Endothelial cell of umbilical vein (primary cell): Measurements from ENCODE around the gene MOB3A. TPM values are rescaled to one million over a fixed set of nuclear protein-coding genes. Genes with fewer than 3 reads are reported as not detected.

Experiments used
- BruUV-seq: library from RNA; stranded (reverse); fragments of 400-500 nt; replicated peaks from 2 replicates; lab custom pipeline; 2021; lab: Mats Ljungman, UMichigan
- CTCF ChIA-PET: fragments of 300-600, 350-600 bp; sonication (Branson Sonifier 250); formaldehyde crosslinking; loops from one replicate; lab custom pipeline; 2021; ENCODE audit warnings: antibody characterized with exemption, inconsistent platforms; lab: Charles Lee
- POLR2A ChIA-PET: fragments of 300-600, 350-600 bp; sonication (Branson Sonifier 250); formaldehyde crosslinking; loops from one replicate; lab custom pipeline; 2021; ENCODE audit warnings: antibody characterized with exemption, inconsistent platforms; lab: Charles Lee
- DNase-seq: peaks from one replicate; pipeline ENCODE4 v3.0.0-alpha.2; 2011; ENCODE audit warnings: low read depth, low spot score
- FAIRE-seq: peaks from 2 replicates; lab custom pipeline; 2011; peaks lifted over from hg19 to GRCh38; lab: Jason Lieb, UNC
- H2AFZ ChIP-seq: 2 replicates; pipeline ENCODE4 v1.6.0; 2012; ENCODE audit warnings: low read depth, low read length, control low read depth, inconsistent platforms
- H3K27ac ChIP-seq: 2 replicates; pipeline ENCODE4 v1.5.1; 2011; ENCODE audit warnings: low read depth, mild to moderate bottlenecking, control low read depth, low read length, moderate library complexity; ENCODE audit not compliant: insufficient read depth
- H3K27me3 ChIP-seq, 2 experiments: 2 replicates each; pipeline versions ENCODE4 v1.6.0 to v1.6.1; 2011; ENCODE audit warnings: low read length in 2 of 2, mixed read lengths in 1 of 2; ENCODE audit not compliant: control insufficient read depth in 2 of 2, insufficient read depth in 2 of 2
- H3K36me3 ChIP-seq, 2 experiments: 2 replicates in 1 of 2; 3 replicates in 1 of 2; pipeline ENCODE4 v1.5.1; 2011; ENCODE audit warnings: low read length in 2 of 2, mild to moderate bottlenecking in 1 of 2, moderate library complexity in 1 of 2; ENCODE audit not compliant: control insufficient read depth in 2 of 2, insufficient read depth in 2 of 2; ENCODE audit errors: extremely low read depth in 1 of 2
- H3K4me1 ChIP-seq: 3 replicates; pipeline ENCODE4 v1.5.1; 2011; ENCODE audit warnings: mild to moderate bottlenecking, low read length; ENCODE audit not compliant: control insufficient read depth, insufficient read depth; ENCODE audit errors: extremely low read depth
- H3K4me2 ChIP-seq: 2 replicates; pipeline ENCODE4 v1.6.1; 2011; ENCODE audit warnings: low read length, control low read depth, mixed read lengths; ENCODE audit not compliant: insufficient read depth
- H3K4me3 ChIP-seq, 3 experiments: fragments of 200-600 bp in 1 of 3; sonication (generic), shearing (Covaris generic) in 1 of 3; replicated peaks in 1 of 3; 2 replicates each; pipeline ENCODE4 v1.5.1; 2011 to 2016; ENCODE audit warnings: control low read depth in 3 of 3, low read length in 3 of 3, mild to moderate bottlenecking in 2 of 3, inconsistent platforms in 1 of 3, low read depth in 1 of 3, moderate library complexity in 1 of 3; ENCODE audit not compliant: insufficient read depth in 1 of 3
- H3K79me2 ChIP-seq: 2 replicates; pipeline ENCODE4 v1.6.0; 2012; ENCODE audit warnings: low read length, inconsistent platforms; ENCODE audit not compliant: control insufficient read depth, insufficient read depth
- H3K9ac ChIP-seq: replicated peaks from 2 replicates; pipeline ENCODE3; 2011; ENCODE audit warnings: low read length, control low read depth; ENCODE audit not compliant: insufficient read depth; ENCODE audit errors: extremely low read depth
- H3K9me1 ChIP-seq: replicated peaks from 3 replicates; pipeline ENCODE4 v1.6.0; 2011; ENCODE audit warnings: mild to moderate bottlenecking, low read length; ENCODE audit not compliant: control insufficient read depth, insufficient read depth; ENCODE audit errors: extremely low read depth
- H3K9me3 ChIP-seq: replicated peaks from 2 replicates; pipeline ENCODE4 v1.5.1; 2012; ENCODE audit warnings: low read length, inconsistent platforms; ENCODE audit not compliant: control insufficient read depth, insufficient read depth
- H4K20me1 ChIP-seq: replicated peaks from 2 replicates; pipeline ENCODE3; 2011; ENCODE audit warnings: mild to moderate bottlenecking, low read length; ENCODE audit not compliant: control insufficient read depth, insufficient read depth; ENCODE audit errors: extremely low read depth
- JUN ChIP-seq: IDR thresholded peaks from 2 replicates; pipeline ENCODE4 v1.6.1; 2011; ENCODE audit warnings: borderline replicate concordance, low read depth; ENCODE audit not compliant: insufficient read length, insufficient read depth
- POLR2A ChIP-seq: IDR thresholded peaks from 2 replicates; pipeline ENCODE4 v1.6.1; 2012; ENCODE audit warnings: low read depth, mild to moderate bottlenecking, control low read depth, low read length
- POLR2AphosphoS5 ChIP-seq: IDR thresholded peaks from 2 replicates; pipeline ENCODE4 v1.6.1; 2012; ENCODE audit warnings: low read depth, mild to moderate bottlenecking, control low read depth, low read length, moderate library complexity; ENCODE audit not compliant: insufficient read depth
- dilution Hi-C: fragments of 300-500 bp; cut with MboI; formaldehyde crosslinking; loops from one replicate; pipeline ENCODE4 v1.15.0; 2019; ENCODE audit warnings: low sequenced_read_pairs; ENCODE audit not compliant: extremely low pct_ligation_motif_present
- intact Hi-C: fragments of 100-400 bp; cut with micrococcal nuclease; formaldehyde crosslinking; loops from one replicate; pipeline ENCODE4 v1.10.0; 2022
- polyA plus RNA-seq, 4 experiments: library from polyadenylated mRNA; depleted of rRNA in 3 of 4; stranded (reverse) in 3 of 4; unstranded in 1 of 4; fragments of >200 nt; gene quantifications; 2 replicates each; pipeline versions ENCODE4 v1.2.1 to v1.2.3, GENCODE V29; 2011 to 2012; ENCODE audit warnings: missing spikeins in 1 of 4
- total RNA-seq: library from RNA; stranded (reverse); gene quantifications from 2 replicates; pipeline ENCODE4 v1.2.3, GENCODE V29; 2021
- TF ChIP-seq, protein P1 (sequence below): IDR thresholded peaks from 2 replicates; pipeline ENCODE4 v1.6.1; 2011; ENCODE audit not compliant: insufficient read depth, insufficient read length
- TF ChIP-seq, protein P2 (sequence below), 2 donors: IDR thresholded peaks; 1 replicate in 1 of 2; 2 replicates in 1 of 2; pipeline ENCODE4 v1.5.1; 2011; ENCODE audit warnings: low read length in 2 of 2, mild to moderate bottlenecking in 2 of 2, moderate library complexity in 2 of 2, control low read depth in 1 of 2, inconsistent platforms in 1 of 2, low read depth in 1 of 2; ENCODE audit not compliant: insufficient read depth in 1 of 2; ENCODE audit errors: extremely low read depth in 1 of 2

Gene MOB3A
- total and polyA plus RNA-seq, 2 donors (not counting 3 experiments of a cell fraction or from before 2014, with no cell fraction given) = 46.5 to 59.7 TPM

DNA sequence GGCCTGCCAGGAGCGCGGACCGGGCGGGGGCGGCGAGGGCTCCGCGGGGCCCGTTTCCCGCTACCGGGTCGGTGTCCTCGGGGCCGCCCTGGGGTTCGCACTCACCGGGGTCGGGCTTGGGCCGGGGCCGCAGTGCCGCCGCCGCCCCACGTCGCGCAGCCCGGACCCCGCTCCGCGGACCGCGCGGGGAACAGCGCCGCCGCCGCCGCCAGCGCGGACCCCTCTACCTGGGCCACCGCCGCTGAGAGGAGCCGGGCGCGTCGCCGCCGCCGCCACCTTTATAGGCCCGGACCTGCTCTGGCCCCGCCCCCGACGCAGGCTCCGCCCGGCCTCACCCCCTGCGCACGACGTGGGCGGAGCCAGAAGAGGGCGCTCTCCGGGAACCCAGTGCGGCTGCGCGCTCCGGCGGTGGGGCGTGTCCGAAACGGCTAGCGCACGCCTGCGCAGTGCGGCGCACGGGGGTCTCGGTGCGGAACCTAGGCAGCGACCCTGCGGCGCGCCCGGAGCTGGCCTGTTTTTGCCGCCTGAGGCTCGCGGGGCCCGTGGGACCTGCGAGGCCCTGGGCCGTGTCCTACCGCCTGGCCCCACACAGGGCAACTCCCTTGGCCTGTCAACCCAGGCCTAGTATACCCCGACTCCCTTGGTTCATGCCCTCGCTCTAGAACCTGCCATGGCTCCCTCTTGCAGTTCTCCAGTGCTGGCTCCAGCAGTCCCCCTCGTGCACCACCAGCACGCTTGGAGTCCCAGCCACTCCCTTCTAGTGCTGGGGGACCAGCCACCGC lies 44.9 kb downstream of the MOB3A start, which contains the start of gene MKNK2:
MKNK2 (minus strand) TSS at position 254 of the 782 bp plus-strand sequence. CDS start 393 bp downstream, outside the sequence.
- intact Hi-C loops = loop anchor here (1.0 kb wide), 3 partner anchors 9 to 45 kb away; partner anchors contain the start of genes IZUMO4 and MOB3A
- POLR2A ChIA-PET = interaction anchor here (0.6 to 1.4 kb wide), 3 partner anchors 9 to 188 kb away, joined by 3 to 7 read pairs (median 5); no protein-coding TSS in a partner anchor

More for the DNA sequence above, 44.9 kb downstream of the MOB3A start, which contains the start of gene MKNK2:
- CTCF ChIA-PET = interaction anchor here (1.1 to 3.2 kb wide), 3 partner anchors 14 to 19 kb away, joined by 3 to 17 read pairs (median 3); no protein-coding TSS in a partner anchor
- Histone ChIP-seq H3K9ac (peak within 1 kb of the TSS; percentile 67), H3K27ac (no peak within 1 kb of the TSS), H3K4me3 (peak within 1 kb of the TSS; percentile 81 to 95 (median 81)), H3K4me2 (peak within 1 kb of the TSS; percentile 82), H4K20me1 (no peaks in the 10 kb centered on the region), H3K79me2 (peaks cover 44% of the 10 kb centered on the region), H3K4me1 (peaks cover 29% of the 10 kb centered on the region), H3K9me3 (no peaks in the 10 kb centered on the region), H3K27me3 (no peaks in the 10 kb centered on the region), H3K36me3 (peaks cover 0 to under 1% of the 10 kb centered on the region in 2 experiments), H3K9me1 (no peaks in the 10 kb centered on the region), H2AFZ (peak within 1 kb of the TSS; percentile 1)
- peak; percentile 98 for FAIRE-seq
- dilution Hi-C loops = no loop called here
- DNase-seq = peak; percentile 80
- no TSS peak for BruUV-seq
- TF ChIP-seq, protein P1, sequence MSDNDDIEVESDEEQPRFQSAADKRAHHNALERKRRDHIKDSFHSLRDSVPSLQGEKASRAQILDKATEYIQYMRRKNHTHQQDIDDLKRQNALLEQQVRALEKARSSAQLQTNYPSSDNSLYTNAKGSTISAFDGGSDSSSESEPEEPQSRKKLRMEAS = no peak
- TF ChIP-seq POLR2A (peak; percentile 100), JUN (no peak), POLR2AphosphoS5 (peak; percentile 100)
- TF ChIP-seq, protein P2, sequence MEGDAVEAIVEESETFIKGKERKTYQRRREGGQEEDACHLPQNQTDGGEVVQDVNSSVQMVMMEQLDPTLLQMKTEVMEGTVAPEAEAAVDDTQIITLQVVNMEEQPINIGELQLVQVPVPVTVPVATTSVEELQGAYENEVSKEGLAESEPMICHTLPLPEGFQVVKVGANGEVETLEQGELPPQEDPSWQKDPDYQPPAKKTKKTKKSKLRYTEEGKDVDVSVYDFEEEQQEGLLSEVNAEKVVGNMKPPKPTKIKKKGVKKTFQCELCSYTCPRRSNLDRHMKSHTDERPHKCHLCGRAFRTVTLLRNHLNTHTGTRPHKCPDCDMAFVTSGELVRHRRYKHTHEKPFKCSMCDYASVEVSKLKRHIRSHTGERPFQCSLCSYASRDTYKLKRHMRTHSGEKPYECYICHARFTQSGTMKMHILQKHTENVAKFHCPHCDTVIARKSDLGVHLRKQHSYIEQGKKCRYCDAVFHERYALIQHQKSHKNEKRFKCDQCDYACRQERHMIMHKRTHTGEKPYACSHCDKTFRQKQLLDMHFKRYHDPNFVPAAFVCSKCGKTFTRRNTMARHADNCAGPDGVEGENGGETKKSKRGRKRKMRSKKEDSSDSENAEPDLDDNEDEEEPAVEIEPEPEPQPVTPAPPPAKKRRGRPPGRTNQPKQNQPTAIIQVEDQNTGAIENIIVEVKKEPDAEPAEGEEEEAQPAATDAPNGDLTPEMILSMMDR (IDR thresholded peaks at IDR 0.05; ENCODE audit: extremely low read depth in 1 of 2, insufficient read depth in 1 of 2, low read depth in 1 of 2, low read length in 2 of 2) = peak; percentile 59 to 61
